GM12873 (cell line): ENCODE data around the gene SSBP4.
A peak's percentile ranks its signal among the peaks of the same experiment; 100 is the strongest.

ENCODE experiments used
- CTCF ChIP-seq: IDR thresholded peaks from 2 replicates; pipeline ENCODE4 v1.5.1; 2012; ENCODE audit warnings: low read depth, mild to moderate bottlenecking, moderate library complexity, low read length, control low read depth; ENCODE audit not compliant: insufficient read depth; ENCODE audit errors: missing control alignments

The SSBP4 gene

DNA sequence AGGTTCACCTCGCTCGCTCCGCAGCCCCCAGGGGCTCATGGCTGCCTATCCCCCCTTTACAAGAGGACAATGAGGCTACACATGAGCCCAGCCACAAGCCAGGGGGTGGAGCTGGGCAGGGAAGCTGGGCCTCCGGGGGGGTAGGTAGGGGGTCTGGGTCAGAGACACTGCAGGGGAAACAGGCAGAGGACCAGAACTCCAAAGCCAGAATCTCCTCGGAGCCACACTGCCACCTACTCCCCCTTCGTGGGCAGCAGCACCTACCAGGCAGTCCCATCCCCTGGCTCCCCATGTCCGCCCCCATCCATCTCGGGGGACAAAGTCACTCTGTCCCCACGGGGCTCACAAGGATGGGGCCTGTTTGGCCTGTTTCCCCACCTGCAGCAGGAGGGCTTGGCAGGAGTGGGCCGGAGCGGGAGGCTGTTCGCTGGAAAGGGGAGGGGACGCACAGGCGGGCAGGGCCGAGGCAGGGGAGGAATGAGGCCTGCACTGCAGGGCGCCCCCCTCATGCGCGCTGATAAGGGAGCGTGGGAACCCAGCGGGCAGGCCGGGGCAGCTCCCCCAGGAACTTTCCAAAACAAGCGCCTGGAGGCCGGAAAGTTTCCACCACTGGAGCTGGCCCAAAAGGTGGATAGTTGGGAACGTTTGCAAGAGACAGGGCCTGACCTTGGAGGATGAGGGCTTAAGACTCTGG is 19.3 kb downstream of the SSBP4 start:
- no peak for TF ChIP-seq CTCF

DNA sequence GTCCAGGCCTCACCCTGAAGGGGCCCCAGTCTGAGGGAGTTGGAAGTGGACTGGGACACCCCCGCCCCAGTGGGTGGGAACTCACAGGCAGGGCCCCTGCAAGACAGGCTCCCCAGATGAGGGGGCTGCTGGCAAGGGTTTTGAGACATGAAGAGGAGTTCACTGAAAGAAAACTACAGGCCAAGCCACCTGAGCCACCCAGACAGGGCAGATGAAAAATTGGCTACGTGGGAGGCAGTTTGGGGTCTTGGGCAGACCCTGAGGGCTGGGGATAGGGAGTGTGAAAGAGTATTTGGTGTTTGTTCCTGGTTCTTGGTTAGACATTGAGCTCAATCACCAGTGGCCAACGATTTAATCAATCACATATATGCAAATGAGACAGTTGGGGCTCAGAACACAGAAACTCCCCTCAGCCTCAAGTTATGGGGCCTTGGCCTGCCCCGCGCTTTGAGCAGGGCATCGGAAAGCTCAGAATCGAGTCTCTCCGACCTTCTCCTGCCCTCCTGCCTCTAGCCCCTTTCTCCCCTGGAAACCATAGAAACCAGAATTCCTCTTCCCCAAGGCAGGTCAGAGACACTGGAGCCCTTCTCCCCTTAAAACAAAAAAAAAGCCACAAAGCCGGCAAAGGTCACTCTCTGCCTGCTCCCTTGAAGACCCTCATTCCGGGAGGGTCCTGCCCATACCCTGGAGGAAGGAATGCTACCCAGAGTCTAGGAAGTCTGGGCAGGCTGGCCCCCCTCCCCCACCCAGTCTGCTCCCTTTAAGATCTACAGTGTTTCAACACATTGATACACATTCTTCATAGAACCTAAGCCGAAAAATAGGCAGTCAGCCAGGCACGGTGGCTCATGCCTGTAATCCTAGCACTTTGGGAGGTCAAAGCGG is 20.1 kb downstream of the SSBP4 start:
- no peak for TF ChIP-seq CTCF

DNA sequence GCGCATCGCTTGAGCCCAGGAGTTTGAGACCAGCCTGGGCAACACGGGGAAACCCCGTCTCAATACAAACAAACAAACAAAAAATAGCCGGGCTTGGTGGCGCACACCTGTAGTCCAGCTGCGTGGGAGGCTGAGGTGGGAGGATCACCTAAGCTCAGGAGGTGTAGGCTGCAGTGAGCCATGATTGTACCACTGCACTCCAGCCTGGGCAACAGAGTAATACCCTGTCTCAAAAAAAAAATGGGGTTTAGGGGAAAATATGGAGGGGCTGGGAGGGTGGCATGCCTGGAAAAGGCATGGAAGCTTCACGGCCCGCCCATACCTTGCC is 20.7 kb downstream of the SSBP4 start:
- no peak for TF ChIP-seq CTCF

DNA sequence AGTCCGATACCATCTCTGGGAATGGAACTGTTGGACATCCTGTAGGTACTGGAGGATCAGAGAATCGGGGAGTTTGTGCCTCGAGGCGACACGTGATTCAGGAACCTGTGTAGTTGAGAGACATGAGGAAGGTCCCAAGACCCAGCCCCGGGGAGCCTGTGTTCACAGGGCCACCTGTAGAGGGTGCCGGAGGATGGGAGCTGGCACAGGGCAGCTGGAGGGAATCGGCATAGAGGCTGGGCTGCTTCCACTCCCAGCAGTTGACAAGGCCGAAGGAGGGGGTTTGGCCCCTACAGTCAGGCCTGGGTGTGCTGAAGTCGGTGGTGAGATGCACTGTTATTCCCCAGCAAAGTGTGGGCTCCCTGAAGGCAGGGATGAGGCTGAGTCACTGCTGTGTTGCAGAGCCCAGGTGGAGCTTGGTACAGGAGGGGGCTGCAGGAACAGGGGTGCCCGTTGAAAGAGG is 21.2 kb downstream of the SSBP4 start:
- TF ChIP-seq CTCF, result peak; percentile 65

DNA sequence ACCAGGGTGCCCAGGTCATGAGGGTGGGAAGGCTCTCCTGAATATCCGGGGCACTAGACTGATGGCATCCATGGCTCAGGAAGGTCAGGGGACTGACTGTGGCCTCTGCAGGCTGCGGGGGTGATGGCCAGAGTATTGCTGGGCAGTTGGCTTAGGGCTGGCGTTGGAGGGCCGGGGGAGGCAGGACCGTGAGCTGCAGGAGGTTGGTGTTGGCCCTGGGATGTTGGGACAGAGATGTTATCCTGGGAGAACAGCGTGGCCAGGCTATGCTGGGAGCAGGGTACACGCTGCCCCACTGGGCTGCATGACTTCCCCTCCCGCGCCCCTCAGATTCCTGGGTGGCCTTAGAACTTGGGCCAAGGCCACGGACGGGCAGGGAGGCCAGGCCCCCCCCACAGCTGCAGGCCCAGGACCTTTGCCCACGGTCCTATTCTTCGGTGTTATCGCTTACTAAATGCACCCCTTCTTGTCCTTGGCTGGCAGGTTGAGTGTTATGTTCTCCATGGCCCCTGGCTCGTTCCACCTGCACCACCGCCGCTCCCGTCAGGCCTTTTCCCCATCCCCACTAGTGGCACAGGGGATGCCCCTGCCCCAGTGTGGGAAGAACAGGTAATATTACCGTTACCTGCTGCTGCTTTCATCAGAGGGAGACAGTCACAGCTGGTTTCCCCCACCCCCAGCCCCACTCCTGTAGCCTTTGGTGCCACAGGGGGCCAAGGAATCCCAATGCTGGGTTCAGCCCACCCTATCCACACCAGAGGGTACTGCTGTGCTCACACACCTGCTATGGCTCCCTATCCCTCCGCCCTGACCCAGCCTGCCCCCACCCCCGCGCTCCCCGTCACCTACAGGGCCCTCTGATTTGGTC is 22.0 kb downstream of the SSBP4 start:
- no peak for TF ChIP-seq CTCF

GRCh38 chr19:18441804-18442788 is 22.9 kb downstream of the SSBP4 start:
- TF ChIP-seq CTCF, result no peak
